Right lobe of liver (tissue), 4 donors: ENCODE results near the gene ART5.

ENCODE experiments used
- CTCF ChIP-seq, 4 donors: fragments of 200-600 bp in 3 of 4; fragments of 450-650 bp in 1 of 4; IDR thresholded peaks; one replicate each; pipeline versions ENCODE4 v1.5.1 to v1.8.0; 2016 to 2022; ENCODE audit warnings: antibody characterized with exemption in 4 of 4, mild to moderate bottlenecking in 2 of 4
- POLR2A ChIP-seq: fragments of 450-650 bp; IDR thresholded peaks from one replicate; pipeline ENCODE4 v1.6.1; 2017; ENCODE audit warnings: antibody characterized with exemption, mild to moderate bottlenecking
- donor health status: DM: no; HTN: no; CAD: no.
- donor health status: DM: no; HTN: no; CAD: no.
- donor health status: DM: no; HTN: yes; CAD: no.

- TF ChIP-seq CTCF (IDR thresholded peaks at IDR 0.05) (no peak), POLR2A (no peak)
Measured at GRCh38 chr11:3614742-3615171, 27.0 kb downstream of the ART5 start.
